Upper lobe of right lung (tissue), 1 donor: Measurements from ENCODE around the gene HNF1B. TPM values are rescaled to one million over a fixed set of nuclear protein-coding genes. Genes with fewer than 3 reads are reported as not detected.
A peak's percentile ranks its signal among the peaks of the same experiment; 100 is the strongest.
"Not testable (repeated sequence)": the region's sequence is repeated elsewhere in the genome, so short reads cannot be mapped to it uniquely, and the experiment has no call there.

Source experiments
- ATAC-seq: fragments of 200-7000 bp; cut with Tn5 transposase; one replicate; pipeline ENCODE4 v1.9.1; 2020; ENCODE audit warnings: mild to moderate bottlenecking, moderate library complexity
- DNase-seq: peaks from one replicate; pipeline ENCODE4 v3.0.0-alpha.2; 2020
- H3K27ac ChIP-seq: fragments of 200-600 bp; one replicate; pipeline ENCODE4 v1.8.0; 2022
- H3K27me3 ChIP-seq: fragments of 200-600 bp; one replicate; pipeline ENCODE4 v1.8.0; 2022; ENCODE audit warnings: mild to moderate bottlenecking
- H3K36me3 ChIP-seq: fragments of 200-600 bp; one replicate; pipeline ENCODE4 v1.8.0; 2022
- H3K4me1 ChIP-seq: fragments of 200-600 bp; one replicate; pipeline ENCODE4 v1.8.0; 2022
- H3K4me3 ChIP-seq: fragments of 200-600 bp; one replicate; pipeline ENCODE4 v1.8.0; 2022; ENCODE audit warnings: mild to moderate bottlenecking
- H3K9me3 ChIP-seq: fragments of 200-600 bp; one replicate; pipeline ENCODE4 v1.8.0; 2022
- intact Hi-C: fragments of 100-400 bp; cut with DNase I; formaldehyde crosslinking; loops from one replicate; pipeline ENCODE4 v1.11.0; 2022
- total RNA-seq: library from RNA; stranded (reverse); fragmentation: NEBNext Ultra II Directional; extraction: Animal tissue kit (Norgen Biotek cat#: 25700); gene quantifications from one replicate; pipeline ENCODE4 v1.2.1, GENCODE V29; 2021
- TF ChIP-seq, protein P1 (sequence below): fragments of 200-600 bp; IDR thresholded peaks from one replicate; pipeline ENCODE4 v1.8.0; 2022; ENCODE audit warnings: antibody characterized with exemption
- donor health status: DM: no; HTN: yes; CAD: no; lungs with severe emphysema.

HNF1B gene
- total RNA-seq, 1 donor from 2014 or later: 19.8 TPM

DNA sequence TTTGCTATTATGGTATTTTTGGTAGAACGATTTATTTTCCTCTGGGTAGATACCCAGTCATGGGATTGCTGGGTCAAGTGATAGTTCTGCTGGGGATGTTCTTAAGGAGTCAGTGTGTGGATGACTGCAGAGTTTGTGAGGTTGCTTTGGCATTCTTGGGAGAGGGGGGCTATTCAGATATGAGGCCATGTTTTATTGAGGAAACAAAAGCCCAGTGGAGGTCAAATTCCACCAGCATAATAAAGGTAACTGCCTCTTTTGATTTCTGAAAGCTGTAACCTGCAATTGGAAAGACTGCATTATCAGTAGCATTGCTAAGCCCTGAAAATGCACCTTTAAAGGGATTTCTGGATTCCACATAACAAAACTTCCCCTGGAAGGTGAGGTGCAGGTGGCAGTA is 43.7 kb upstream of the HNF1B start:
- no peak overlapping the region for H3K4me3 ChIP-seq
- no peak overlapping the region for H3K27ac ChIP-seq
- peaks cover 18% of the 10 kb centered on the region for H3K27me3 ChIP-seq
- ATAC-seq (no peak), DNase-seq (no peak)
- no peaks in the 10 kb centered on the region for H3K9me3 ChIP-seq
- TF ChIP-seq, protein P1, sequence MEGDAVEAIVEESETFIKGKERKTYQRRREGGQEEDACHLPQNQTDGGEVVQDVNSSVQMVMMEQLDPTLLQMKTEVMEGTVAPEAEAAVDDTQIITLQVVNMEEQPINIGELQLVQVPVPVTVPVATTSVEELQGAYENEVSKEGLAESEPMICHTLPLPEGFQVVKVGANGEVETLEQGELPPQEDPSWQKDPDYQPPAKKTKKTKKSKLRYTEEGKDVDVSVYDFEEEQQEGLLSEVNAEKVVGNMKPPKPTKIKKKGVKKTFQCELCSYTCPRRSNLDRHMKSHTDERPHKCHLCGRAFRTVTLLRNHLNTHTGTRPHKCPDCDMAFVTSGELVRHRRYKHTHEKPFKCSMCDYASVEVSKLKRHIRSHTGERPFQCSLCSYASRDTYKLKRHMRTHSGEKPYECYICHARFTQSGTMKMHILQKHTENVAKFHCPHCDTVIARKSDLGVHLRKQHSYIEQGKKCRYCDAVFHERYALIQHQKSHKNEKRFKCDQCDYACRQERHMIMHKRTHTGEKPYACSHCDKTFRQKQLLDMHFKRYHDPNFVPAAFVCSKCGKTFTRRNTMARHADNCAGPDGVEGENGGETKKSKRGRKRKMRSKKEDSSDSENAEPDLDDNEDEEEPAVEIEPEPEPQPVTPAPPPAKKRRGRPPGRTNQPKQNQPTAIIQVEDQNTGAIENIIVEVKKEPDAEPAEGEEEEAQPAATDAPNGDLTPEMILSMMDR: no peak
- no peaks in the 10 kb centered on the region for H3K4me1 ChIP-seq
- no peaks in the 10 kb centered on the region for H3K36me3 ChIP-seq
- intact Hi-C loops: no loop called here

- peak; percentile 48 for ATAC-seq
- intact Hi-C loops: no loop called here
- Histone ChIP-seq H3K36me3 (no peaks in the 10 kb centered on the region), H3K27me3 (peaks cover 18% of the 10 kb centered on the region), H3K27ac (no peak overlapping the region), H3K9me3 (no peaks in the 10 kb centered on the region), H3K4me1 (no peaks in the 10 kb centered on the region), H3K4me3 (no peak overlapping the region)
- no peak for DNase-seq
- TF ChIP-seq, protein P1: no peak
Observed at GRCh38 chr17:37787055-37787757, 42.3 kb upstream of the HNF1B start.

- TF ChIP-seq, protein P1: no peak
- intact Hi-C loops: no loop called here
Observed at GRCh38 chr17:37786481-37786880, 41.6 kb upstream of the HNF1B start.

GRCh38 chr17:37782460-37782859 is 37.6 kb upstream of the HNF1B start:
- H3K27ac ChIP-seq, H3K4me1 ChIP-seq, intact Hi-C loops, H3K4me3 ChIP-seq, H3K9me3 ChIP-seq, ATAC-seq, H3K36me3 ChIP-seq, DNase-seq: not testable (repeated sequence)
- peaks cover 13% of the 10 kb centered on the region for H3K27me3 ChIP-seq

More at GRCh38 chr17:37786481-37786880, 41.6 kb upstream of the HNF1B start:
- Histone ChIP-seq H3K27ac (no peak overlapping the region), H3K4me3 (no peak overlapping the region), H3K9me3 (no peaks in the 10 kb centered on the region), H3K36me3 (no peaks in the 10 kb centered on the region), H3K4me1 (no peaks in the 10 kb centered on the region), H3K27me3 (peaks cover 18% of the 10 kb centered on the region)
- ATAC-seq (no peak), DNase-seq (no peak)

DNA sequence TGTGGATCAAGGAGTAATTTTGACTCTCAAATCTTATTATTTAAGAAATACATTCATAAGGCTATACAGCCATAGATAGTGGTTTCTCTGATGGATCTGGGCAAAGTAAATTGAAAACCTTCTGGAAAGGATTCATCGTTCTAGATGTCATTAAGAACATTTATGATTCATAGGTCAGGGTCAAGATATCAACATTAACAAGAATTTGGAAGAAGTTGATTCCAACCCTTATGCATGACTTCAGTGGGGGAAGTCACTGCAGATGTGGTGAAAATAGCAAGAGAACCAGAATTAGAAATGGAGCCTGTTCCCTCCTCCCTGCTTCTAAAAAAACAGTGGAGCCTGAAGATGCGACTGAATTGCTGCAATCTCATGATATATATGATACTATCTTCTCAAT is 36.6 kb upstream of the HNF1B start:
- no peak for DNase-seq
- H3K27me3 ChIP-seq: peaks cover 13% of the 10 kb centered on the region
- H3K36me3 ChIP-seq: no peaks in the 10 kb centered on the region
- H3K4me1 ChIP-seq: no peaks in the 10 kb centered on the region
- TF ChIP-seq, protein P1: no peak
- no peak overlapping the region for H3K4me3 ChIP-seq
- ATAC-seq: no peak
- no peak overlapping the region for H3K27ac ChIP-seq
- intact Hi-C loops: no loop called here
- H3K9me3 ChIP-seq: no peaks in the 10 kb centered on the region

DNA sequence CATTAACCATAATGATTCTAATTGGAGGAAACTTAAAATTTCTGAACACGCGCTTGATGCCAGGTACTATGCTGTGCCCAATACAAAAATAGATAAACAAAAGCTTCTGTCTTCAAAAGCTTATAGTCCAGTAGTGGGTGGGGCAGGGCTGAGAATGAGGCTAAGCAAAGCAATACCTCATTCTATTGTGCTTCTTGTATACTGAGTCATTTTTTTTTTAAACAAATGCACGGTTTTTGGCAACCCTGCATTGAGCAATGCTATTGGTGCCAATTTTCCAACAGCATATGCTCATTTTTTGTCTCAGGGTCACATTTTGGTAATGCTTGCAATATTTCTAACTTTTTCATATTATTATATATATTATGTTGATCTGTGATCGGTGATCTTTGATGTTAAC is 34.7 kb upstream of the HNF1B start:
- no peaks in the 10 kb centered on the region for H3K4me1 ChIP-seq
- H3K36me3 ChIP-seq: no peaks in the 10 kb centered on the region
- no peak overlapping the region for H3K4me3 ChIP-seq
- no peak for ATAC-seq
- intact Hi-C loops: no loop called here
- H3K27me3 ChIP-seq: peaks cover 5% of the 10 kb centered on the region
- no peak for DNase-seq
- no peaks in the 10 kb centered on the region for H3K9me3 ChIP-seq
- TF ChIP-seq, protein P1: no peak
- H3K27ac ChIP-seq: no peak overlapping the region
